ENCODE measurements around the gene STEAP2.

DNA sequence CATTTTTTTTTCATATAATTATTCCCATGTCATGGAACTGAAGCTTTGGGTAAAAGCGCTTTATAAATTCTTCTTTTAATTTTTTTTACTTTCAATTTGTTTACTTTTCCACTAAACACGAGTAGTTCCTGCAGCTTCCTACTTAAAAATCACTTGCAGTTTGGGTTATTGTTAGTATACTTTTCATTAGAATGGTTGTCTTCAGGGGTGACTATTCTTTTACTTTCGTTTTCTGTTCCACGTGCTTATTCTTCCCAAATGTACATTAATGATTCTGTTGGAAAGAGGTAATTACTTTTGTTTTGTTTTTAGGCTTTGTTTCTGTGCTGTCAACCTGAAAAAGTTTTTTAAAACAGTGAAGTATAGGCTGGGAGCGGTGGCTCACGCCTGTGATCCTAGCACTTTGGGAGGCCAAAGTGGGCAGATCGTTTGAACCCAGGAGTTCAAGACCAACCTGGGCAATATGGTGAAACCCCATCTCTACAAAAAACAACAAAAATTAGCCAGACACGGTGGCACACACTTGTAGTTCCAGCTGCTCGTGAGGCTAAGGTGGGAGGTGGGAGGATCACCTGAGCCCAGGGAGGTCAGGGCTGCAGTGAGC lies 28.2 kb downstream of the STEAP2 start:
- no peak for TF ChIP-seq POLR2A (IDR thresholded peaks at IDR 0.05)
- TF ChIP-seq, protein P1, sequence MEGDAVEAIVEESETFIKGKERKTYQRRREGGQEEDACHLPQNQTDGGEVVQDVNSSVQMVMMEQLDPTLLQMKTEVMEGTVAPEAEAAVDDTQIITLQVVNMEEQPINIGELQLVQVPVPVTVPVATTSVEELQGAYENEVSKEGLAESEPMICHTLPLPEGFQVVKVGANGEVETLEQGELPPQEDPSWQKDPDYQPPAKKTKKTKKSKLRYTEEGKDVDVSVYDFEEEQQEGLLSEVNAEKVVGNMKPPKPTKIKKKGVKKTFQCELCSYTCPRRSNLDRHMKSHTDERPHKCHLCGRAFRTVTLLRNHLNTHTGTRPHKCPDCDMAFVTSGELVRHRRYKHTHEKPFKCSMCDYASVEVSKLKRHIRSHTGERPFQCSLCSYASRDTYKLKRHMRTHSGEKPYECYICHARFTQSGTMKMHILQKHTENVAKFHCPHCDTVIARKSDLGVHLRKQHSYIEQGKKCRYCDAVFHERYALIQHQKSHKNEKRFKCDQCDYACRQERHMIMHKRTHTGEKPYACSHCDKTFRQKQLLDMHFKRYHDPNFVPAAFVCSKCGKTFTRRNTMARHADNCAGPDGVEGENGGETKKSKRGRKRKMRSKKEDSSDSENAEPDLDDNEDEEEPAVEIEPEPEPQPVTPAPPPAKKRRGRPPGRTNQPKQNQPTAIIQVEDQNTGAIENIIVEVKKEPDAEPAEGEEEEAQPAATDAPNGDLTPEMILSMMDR (IDR thresholded peaks at IDR 0.05): no peak
